Chondrocyte (in vitro differentiated cells): Measurements from ENCODE around the gene MYZAP. TPM values are rescaled to one million over a fixed set of nuclear protein-coding genes. Genes with fewer than 3 reads are reported as not detected.

Source experiments
- DNase-seq: peaks from one replicate; pipeline ENCODE4 v3.0.0; 2021; ENCODE audit warnings: mixed read lengths, low spot score
- H3K27ac Mint-ChIP-seq: one replicate; pipeline ENCODE4 v1.8.0; 2021; ENCODE audit warnings: mild to moderate bottlenecking, moderate library complexity, mixed read lengths; ENCODE audit not compliant: unreplicated experiment
- H3K27me3 Mint-ChIP-seq: 2 replicates; pipeline ENCODE4 v1.8.0; 2021; ENCODE audit warnings: low read depth, mixed read lengths
- H3K36me3 Mint-ChIP-seq: 2 replicates; pipeline ENCODE4 v1.8.0; 2021; ENCODE audit warnings: low read depth, mixed read lengths
- H3K4me1 Mint-ChIP-seq: 2 replicates; pipeline ENCODE4 v1.8.0; 2021; ENCODE audit warnings: low read depth, mild to moderate bottlenecking, mixed read lengths
- H3K4me3 Mint-ChIP-seq: one replicate; pipeline ENCODE4 v1.8.0; 2021; ENCODE audit warnings: mild to moderate bottlenecking, moderate library complexity, mixed read lengths; ENCODE audit not compliant: unreplicated experiment
- H3K9me3 Mint-ChIP-seq: 2 replicates; pipeline ENCODE4 v1.8.0; 2021; ENCODE audit warnings: low read depth, mixed read lengths
- CTCF ChIP-seq: fragments of 200-600 bp; sonication (generic); IDR thresholded peaks from 2 replicates; pipeline ENCODE4 v1.5.0; 2021; ENCODE audit warnings: antibody characterized with exemption, mild to moderate bottlenecking, moderate library complexity
- total RNA-seq: library from RNA; stranded (reverse); gene quantifications from 3 replicates; pipeline ENCODE4 v1.2.1, GENCODE V29; 2021

The MYZAP gene
- total RNA-seq, 1 donor from 2014 or later, result 0.17 TPM

DNA sequence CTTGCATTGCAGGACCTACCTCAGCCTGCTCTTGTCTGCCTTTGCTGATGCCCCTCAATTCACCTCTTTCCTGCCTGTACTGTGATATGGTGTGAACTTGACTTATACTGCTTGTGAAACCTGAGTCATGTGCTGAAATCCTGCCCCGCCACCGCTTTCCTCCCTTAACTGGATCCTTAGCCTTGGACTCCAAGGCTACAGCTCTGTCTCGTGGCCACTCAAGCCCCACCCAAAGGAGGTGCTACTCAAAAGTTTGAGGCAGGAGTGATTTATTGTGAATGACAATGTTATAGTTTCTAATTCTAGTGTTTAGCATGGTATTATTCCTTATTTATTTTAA lies 56.1 kb downstream of the MYZAP start:
- no peaks in the 10 kb centered on the region for H3K36me3 Mint-ChIP-seq
- peaks cover 14% of the 10 kb centered on the region for H3K27me3 Mint-ChIP-seq
- H3K27ac Mint-ChIP-seq, result no peak overlapping the region
- H3K4me3 Mint-ChIP-seq, result no peak overlapping the region
- H3K4me1 Mint-ChIP-seq, result peaks cover 6% of the 10 kb centered on the region
- DNase-seq, result no peak
- H3K9me3 Mint-ChIP-seq, result no peaks in the 10 kb centered on the region
- no peak for TF ChIP-seq CTCF

DNA sequence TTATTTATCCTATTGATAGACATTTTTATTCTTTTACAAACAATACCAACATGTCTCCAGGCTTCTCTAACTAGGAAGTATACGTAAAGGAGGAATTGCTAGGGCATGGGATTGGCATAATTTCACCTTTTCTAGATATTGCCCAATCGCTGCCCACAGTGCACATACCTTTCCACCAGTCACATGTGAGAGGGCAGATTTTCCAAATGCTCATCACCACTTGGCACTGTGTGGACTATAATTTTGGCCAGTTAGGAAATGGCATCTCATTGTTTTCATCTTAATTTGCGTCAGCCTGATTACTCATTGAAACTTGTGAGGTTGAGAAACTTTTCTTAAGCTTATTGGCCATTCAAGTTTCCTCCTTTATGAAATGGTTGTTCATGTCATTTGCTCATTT lies 57.4 kb downstream of the MYZAP start:
- Mint-ChIP-seq H3K9me3 (no peaks in the 10 kb centered on the region), H3K4me3 (no peak overlapping the region), H3K36me3 (no peaks in the 10 kb centered on the region), H3K27ac (no peak overlapping the region), H3K4me1 (peaks cover 8% of the 10 kb centered on the region), H3K27me3 (peaks cover 14% of the 10 kb centered on the region)
- DNase-seq, result no peak
- no peak for TF ChIP-seq CTCF

DNA sequence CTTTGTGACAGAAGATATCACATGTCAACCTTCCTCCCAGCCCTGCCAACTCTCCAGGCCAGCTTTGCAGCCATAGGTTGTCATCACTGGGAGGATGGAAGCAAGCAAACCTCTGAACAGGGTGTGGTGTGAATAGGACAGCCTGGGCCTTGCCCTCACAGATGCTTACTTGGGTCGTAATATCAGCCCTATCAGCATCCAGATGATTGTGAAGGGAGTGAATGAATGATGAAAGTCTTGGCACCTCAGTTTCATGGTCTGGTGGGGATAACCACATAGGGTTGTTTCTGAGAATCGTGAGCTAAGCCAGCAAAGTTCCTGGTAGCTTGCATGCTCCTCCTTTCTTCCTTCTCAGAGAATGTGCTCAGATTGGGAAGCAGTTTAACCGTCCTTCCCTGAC lies 59.7 kb downstream of the MYZAP start:
- Mint-ChIP-seq H3K27me3 (peaks cover 6% of the 10 kb centered on the region), H3K4me3 (no peak overlapping the region)

DNA sequence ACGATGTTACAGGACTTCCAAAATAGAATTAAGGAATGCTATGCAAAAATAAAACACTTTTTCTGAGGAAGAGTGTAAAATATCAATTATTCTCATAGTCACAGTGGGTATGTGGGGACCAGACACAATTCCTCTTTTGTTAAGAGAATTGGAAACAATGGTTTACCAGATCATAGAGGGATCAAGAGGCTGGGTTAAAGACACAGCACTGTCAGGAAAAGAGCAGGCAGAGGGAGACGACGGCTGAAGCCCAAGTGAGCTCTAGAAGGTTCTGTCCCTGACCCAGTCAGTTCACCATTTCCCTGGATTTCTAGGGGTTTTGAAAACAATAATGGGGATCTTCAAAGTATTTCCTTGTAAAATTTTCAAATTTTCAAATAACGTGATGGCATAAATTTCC lies 60.8 kb downstream of the MYZAP start:
- no peak for TF ChIP-seq CTCF
- H3K4me3 Mint-ChIP-seq, result no peak overlapping the region
- DNase-seq, result no peak

More for the DNA sequence above, 59.7 kb downstream of the MYZAP start:
- no peak overlapping the region for H3K27ac Mint-ChIP-seq
- peaks cover 16% of the 10 kb centered on the region for H3K4me1 Mint-ChIP-seq
- DNase-seq, result no peak
- no peaks in the 10 kb centered on the region for H3K36me3 Mint-ChIP-seq
- TF ChIP-seq CTCF, result no peak
- no peaks in the 10 kb centered on the region for H3K9me3 Mint-ChIP-seq

DNA sequence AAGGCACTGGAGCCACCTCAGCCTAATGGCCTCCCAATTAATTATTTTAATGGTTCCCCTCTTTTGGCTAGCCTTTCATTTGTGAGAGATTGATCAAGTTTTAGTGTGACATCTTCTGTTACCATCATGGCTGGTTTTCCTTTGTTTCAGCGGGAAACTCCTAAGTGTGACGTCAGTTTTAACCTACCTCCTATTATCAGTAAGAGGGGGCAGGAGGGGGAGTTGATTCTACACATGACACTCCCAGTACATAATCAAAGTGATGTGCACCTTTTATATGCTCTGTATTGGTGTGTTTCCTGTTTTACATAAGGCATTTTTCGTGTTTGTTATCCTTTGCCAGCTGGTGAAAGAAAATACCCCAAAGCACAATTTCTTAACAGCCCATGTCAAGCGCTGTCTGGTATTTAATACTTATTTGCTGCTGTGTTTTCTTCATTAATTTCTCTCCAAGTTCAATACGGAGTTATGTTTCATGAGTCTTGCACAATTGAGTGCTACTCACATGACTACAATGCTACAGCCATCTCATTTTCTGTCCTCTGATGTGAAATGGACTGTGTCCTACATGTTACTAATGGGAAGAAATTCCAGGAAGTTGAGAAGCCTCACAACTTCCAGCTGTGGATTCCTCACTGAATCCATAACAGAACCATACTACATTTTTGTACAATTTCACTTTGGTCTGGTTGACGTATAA lies 62.6 kb downstream of the MYZAP start:
- H3K4me3 Mint-ChIP-seq, result no peak overlapping the region
- H3K4me1 Mint-ChIP-seq, result peaks cover 10% of the 10 kb centered on the region
- no peak overlapping the region for H3K27ac Mint-ChIP-seq
- no peaks in the 10 kb centered on the region for H3K36me3 Mint-ChIP-seq
- TF ChIP-seq CTCF, result no peak
- DNase-seq, result no peak
- H3K9me3 Mint-ChIP-seq, result no peaks in the 10 kb centered on the region
- H3K27me3 Mint-ChIP-seq, result peaks cover 13% of the 10 kb centered on the region

More for the DNA sequence above, 60.8 kb downstream of the MYZAP start:
- H3K27ac Mint-ChIP-seq, result no peak overlapping the region
- peaks cover 6% of the 10 kb centered on the region for H3K27me3 Mint-ChIP-seq
- peaks cover 14% of the 10 kb centered on the region for H3K4me1 Mint-ChIP-seq
- H3K36me3 Mint-ChIP-seq, result no peaks in the 10 kb centered on the region
- H3K9me3 Mint-ChIP-seq, result no peaks in the 10 kb centered on the region
